H1 (cell line): Measurements from ENCODE around the gene MAP2K7. TPM values are rescaled to one million over a fixed set of nuclear protein-coding genes. Genes with fewer than 3 reads are reported as not detected.

Source experiments
- CTCF ChIA-PET: fragments of 300-600 bp; sonication (Branson Sonifier 250); formaldehyde crosslinking; loops from one replicate; lab custom pipeline; 2021; ENCODE audit not compliant: partially characterized antibody; lab: Charles Lee
- POLR2A ChIA-PET: fragments of 300-600 bp; sonication (Branson Sonifier 250); formaldehyde crosslinking; loops from one replicate; lab custom pipeline; 2021; ENCODE audit warnings: inconsistent platforms; ENCODE audit not compliant: partially characterized antibody; lab: Charles Lee
- DNase-seq, 2 experiments: peaks; one replicate each; pipeline versions ENCODE4 v3.0.0 to v3.0.0-alpha.2; 2010 to 2022; ENCODE audit warnings: low spot score in 2 of 2, low read depth in 1 of 2, mixed read lengths in 1 of 2
- FAIRE-seq: peaks from 2 replicates; lab custom pipeline; 2011; peaks lifted over from hg19 to GRCh38; lab: Jason Lieb, UNC
- H2AFZ ChIP-seq: 2 replicates; pipeline ENCODE4 v1.8.1; 2012; ENCODE audit warnings: low read length, inconsistent platforms
- H2AK5ac ChIP-seq: 2 replicates; pipeline ENCODE4 v1.6.1; 2013; ENCODE audit warnings: low read depth, low read length
- H2BK120ac ChIP-seq: replicated peaks from 2 replicates; pipeline ENCODE3; 2013; ENCODE audit warnings: low read depth, low read length, inconsistent platforms
- H2BK12ac ChIP-seq: 2 replicates; pipeline ENCODE4 v1.6.1; 2013; ENCODE audit warnings: low read depth, low read length
- H2BK15ac ChIP-seq: 2 replicates; pipeline ENCODE4 v1.6.1; 2013; ENCODE audit warnings: low read length
- H2BK20ac ChIP-seq: 2 replicates; pipeline ENCODE4 v1.6.1; 2013; ENCODE audit warnings: low read length
- H2BK5ac ChIP-seq: 2 replicates; pipeline ENCODE4 v1.6.1; 2013; ENCODE audit warnings: low read depth, low read length
- H3K14ac ChIP-seq: 2 replicates; pipeline ENCODE4 v1.6.1; 2013; ENCODE audit warnings: inconsistent platforms; ENCODE audit not compliant: insufficient read length
- H3K18ac ChIP-seq: 2 replicates; pipeline ENCODE4 v1.6.1; 2013; ENCODE audit warnings: low read length; ENCODE audit errors: extremely low read depth
- H3K23ac ChIP-seq: 2 replicates; pipeline ENCODE4 v1.6.1; 2013; ENCODE audit warnings: inconsistent platforms; ENCODE audit not compliant: insufficient read length
- H3K23me2 ChIP-seq: 2 replicates; pipeline ENCODE4 v1.6.1; 2013; ENCODE audit warnings: low read depth, low read length
- H3K27ac ChIP-seq: 2 replicates; pipeline ENCODE4 v1.6.1; 2011; ENCODE audit warnings: low read depth, low read length, inconsistent platforms
- H3K27me3 ChIP-seq, 4 experiments: replicated peaks in 1 of 4; 1 replicate in 1 of 4; 2 replicates in 3 of 4; pipeline versions ENCODE4 v1.6.1 to v1.8.1; 2011 to 2013; ENCODE audit warnings: low read length in 3 of 4, mild to moderate bottlenecking in 3 of 4, inconsistent platforms in 2 of 4, mixed read lengths in 2 of 4, moderate library complexity in 1 of 4; ENCODE audit not compliant: control insufficient read depth in 3 of 4, insufficient read depth in 3 of 4; ENCODE audit errors: extremely low read depth in 1 of 4
- H3K36me3 ChIP-seq, 4 experiments: 2 replicates each; pipeline versions ENCODE4 v1.6.1 to v1.8.1; 2011 to 2013; ENCODE audit warnings: mild to moderate bottlenecking in 4 of 4, low read length in 3 of 4, moderate library complexity in 2 of 4, control low read depth in 1 of 4, inconsistent platforms in 1 of 4; ENCODE audit not compliant: insufficient read depth in 4 of 4, control insufficient read depth in 2 of 4
- H3K4ac ChIP-seq: replicated peaks from 2 replicates; pipeline ENCODE3; 2013; ENCODE audit warnings: low read length, low read depth, mixed read lengths, inconsistent platforms; ENCODE audit not compliant: insufficient read length
- H3K4me1 ChIP-seq, 4 experiments: replicated peaks in 1 of 4; 1 replicate in 1 of 4; 2 replicates in 3 of 4; pipeline versions ENCODE4 v1.6.1 to v1.8.1; 2011 to 2013; ENCODE audit warnings: low read length in 3 of 4, inconsistent platforms in 2 of 4, mixed read lengths in 1 of 4; ENCODE audit not compliant: insufficient read depth in 4 of 4, control insufficient read depth in 3 of 4
- H3K4me2 ChIP-seq, 2 experiments: 2 replicates each; pipeline versions ENCODE4 v1.6.1 to v1.8.1; 2011 to 2013; ENCODE audit warnings: low read depth in 2 of 2, low read length in 2 of 2, control low read depth in 1 of 2, inconsistent platforms in 1 of 2, mild to moderate bottlenecking in 1 of 2; ENCODE audit not compliant: insufficient read depth in 1 of 2
- H3K4me3 ChIP-seq, 4 experiments: fragments of 200-600, 300-600 bp in 1 of 4; sonication (generic), shearing (Covaris generic), sonication (Bioruptor Twin) in 1 of 4; 2 replicates each; pipeline versions ENCODE4 v1.5.1 to v1.8.1; 2011 to 2016; ENCODE audit warnings: low read length in 4 of 4, low read depth in 3 of 4, control low read depth in 2 of 4, inconsistent platforms in 2 of 4, mild to moderate bottlenecking in 2 of 4, mixed read lengths in 1 of 4, moderate library complexity in 1 of 4; ENCODE audit not compliant: insufficient read depth in 2 of 4; ENCODE audit errors: extremely low read depth in 1 of 4
- H3K56ac ChIP-seq: replicated peaks from 2 replicates; pipeline ENCODE3; 2013; ENCODE audit warnings: low read depth, mild to moderate bottlenecking, mixed read lengths, low read length, inconsistent platforms; ENCODE audit not compliant: insufficient read length
- H3K79me1 ChIP-seq: 2 replicates; pipeline ENCODE4 v1.6.1; 2013; ENCODE audit warnings: low read depth, low read length, control low read depth
- H3K79me2 ChIP-seq, 2 experiments: 2 replicates each; pipeline versions ENCODE4 v1.6.1 to v1.8.1; 2012 to 2013; ENCODE audit warnings: low read length in 2 of 2, mild to moderate bottlenecking in 2 of 2, inconsistent platforms in 1 of 2; ENCODE audit not compliant: insufficient read depth in 2 of 2, control insufficient read depth in 1 of 2
- H3K9ac ChIP-seq, 4 experiments: replicated peaks in 1 of 4; 1 replicate in 1 of 4; 2 replicates in 3 of 4; pipeline versions ENCODE4 v1.6.1 to v1.8.1; 2011 to 2013; ENCODE audit warnings: low read depth in 3 of 4, low read length in 3 of 4, control low read depth in 2 of 4, mild to moderate bottlenecking in 2 of 4, moderate library complexity in 2 of 4, inconsistent platforms in 1 of 4; ENCODE audit errors: extremely low read depth in 1 of 4
- H3K9me3 ChIP-seq, 2 experiments: 2 replicates each; pipeline versions ENCODE4 v1.6.1 to v1.8.1; 2012 to 2013; ENCODE audit warnings: mild to moderate bottlenecking in 2 of 2, moderate library complexity in 2 of 2, control low read depth in 1 of 2, inconsistent platforms in 1 of 2, low read depth in 1 of 2, low read length in 1 of 2, mixed read lengths in 1 of 2; ENCODE audit not compliant: insufficient read depth in 2 of 2
- H4K20me1 ChIP-seq, 2 experiments: replicated peaks in 1 of 2; 2 replicates each; pipeline versions ENCODE3 to v1.8.1; 2011 to 2013; ENCODE audit warnings: inconsistent platforms in 2 of 2, low read length in 2 of 2, mild to moderate bottlenecking in 1 of 2; ENCODE audit not compliant: insufficient read depth in 2 of 2, control insufficient read depth in 1 of 2
- H4K5ac ChIP-seq: 2 replicates; pipeline ENCODE4 v1.6.1; 2013; ENCODE audit warnings: low read length, low read depth, mixed read lengths, inconsistent platforms; ENCODE audit not compliant: insufficient read length
- H4K8ac ChIP-seq: 2 replicates; pipeline ENCODE4 v1.8.0; 2013; ENCODE audit warnings: mild to moderate bottlenecking, moderate library complexity, low read length, inconsistent platforms; ENCODE audit not compliant: insufficient read depth; ENCODE audit errors: extremely low read depth
- H4K91ac ChIP-seq: replicated peaks from 2 replicates; pipeline ENCODE3; 2013; ENCODE audit warnings: low read length, mixed read lengths, inconsistent platforms; ENCODE audit not compliant: insufficient read length
- BRCA1 ChIP-seq: IDR thresholded peaks from 2 replicates; pipeline ENCODE4 v1.6.1; 2012; ENCODE audit warnings: low read depth, low read length, improper control_type of control experiment
- CBX8 ChIP-seq: fragments of 300-800, 300-1000 bp; sonication (generic); IDR thresholded peaks from 2 replicates; pipeline ENCODE4 v1.7.1; 2016; ENCODE audit warnings: low read depth, low read length, borderline replicate concordance
- GTF2F1 ChIP-seq: IDR thresholded peaks from 2 replicates; pipeline ENCODE4 v1.6.1; 2012; ENCODE audit warnings: low read depth, low read length, improper control_type of control experiment, borderline replicate concordance
- MAX ChIP-seq: IDR thresholded peaks from 2 replicates; pipeline ENCODE4 v1.6.1; 2012; ENCODE audit warnings: inconsistent platforms
- POLR2A ChIP-seq, 2 experiments: IDR thresholded peaks; 1 replicate in 1 of 2; 2 replicates in 1 of 2; pipeline ENCODE4 v1.6.1; 2011; ENCODE audit warnings: low read depth in 2 of 2, low read length in 2 of 2, mild to moderate bottlenecking in 2 of 2; ENCODE audit errors: control extremely low read depth in 1 of 2
- SIRT6 ChIP-seq: IDR thresholded peaks from one replicate; pipeline ENCODE4 v1.7.1; 2012; ENCODE audit warnings: low read length, inconsistent platforms
- SP1 ChIP-seq: IDR thresholded peaks from 2 replicates; pipeline ENCODE4 v1.6.1; 2011; ENCODE audit warnings: low read depth, low read length
- TEAD4 ChIP-seq: IDR thresholded peaks from 2 replicates; pipeline ENCODE4 v1.6.1; 2012; ENCODE audit warnings: low read depth, low read length, inconsistent platforms, mixed read lengths
- WGBS, 2 experiments: shearing (Covaris generic) in 1 of 2; methylation state at CpG; one replicate each; pipeline versions ENCODE4 v1.1.6 to v1.1.7; 2013 to 2015; ENCODE audit warnings: low lambda C conversion rate in 2 of 2, mixed read lengths in 2 of 2, inconsistent platforms in 1 of 2, low coverage in 1 of 2, missing lambda C conversion rate in 1 of 2; ENCODE audit not compliant: insufficient replicate concordance in 2 of 2, insufficient coverage in 1 of 2, insufficient read length in 1 of 2; ENCODE audit errors: extremely low coverage in 1 of 2, missing lambda C conversion rate in 1 of 2; 5-methylcytosine and 5-hydroxymethylcytosine counted together
- polyA plus RNA-seq, 7 experiments: library from polyadenylated mRNA; depleted of rRNA in 3 of 7; stranded (reverse) in 5 of 7; unstranded in 2 of 7; fragments of >200 nt in 5 of 7; fragments of 200-250 nt in 2 of 7; gene quantifications; 1 replicate in 5 of 7; 2 replicates in 1 of 7; 4 replicates in 1 of 7; pipeline versions ENCODE4 v1.2.1 to v1.2.3, GENCODE V29; 2011 to 2013; ENCODE audit warnings: missing spikeins in 2 of 7, mixed read lengths in 2 of 7
- total RNA-seq: library from RNA; stranded (reverse); fragmentation: NEBNext Ultra II Directional; extraction: Animal tissue kit (Norgen Biotek cat#: 25700); gene quantifications from 2 replicates; pipeline ENCODE4 v1.2.1, GENCODE V29; 2021

Gene MAP2K7
- total and polyA plus RNA-seq, 2 of the 8 experiments (the other 6 are each of a cell fraction or from before 2014, with no cell fraction given): 8.9 to 38.3 TPM

GRCh38 chr19:7905859-7906258 lies 2.2 kb downstream of the MAP2K7 start:
- CTCF ChIA-PET: no interaction called here
- no peak overlapping the region for H3K4me3 ChIP-seq
- no peak overlapping the region for H3K4me2 ChIP-seq

More at GRCh38 chr19:7905859-7906258, 2.2 kb downstream of the MAP2K7 start:
- 96% methylated on average over 4 of the region's 10 CpGs; no CpG with 5 or more reads in 1 of the 2 experiments for WGBS, 2 experiments
- Histone ChIP-seq H3K9me3 (no peaks in the 10 kb centered on the region), H2AK5ac (no peak overlapping the region), H2BK20ac (no peak overlapping the region), H2BK120ac (no peak overlapping the region), H3K27ac (no peak overlapping the region), H3K23ac (no peak overlapping the region), H3K56ac (no peak overlapping the region), H2BK15ac (no peak overlapping the region), H3K79me2 (peaks cover 0 to 22% of the 10 kb centered on the region in 2 experiments; a peak in 2 of 4 replicates), H3K36me3 (peaks cover 0 to 11% (median 7%) of the 10 kb centered on the region in 4 experiments; a peak in 4 of 8 replicates), H3K9ac (no peak overlapping the region), H3K4ac (no peak overlapping the region), H3K23me2 (peaks cover 13% of the 10 kb centered on the region), H3K79me1 (peaks cover 11% of the 10 kb centered on the region), H2AFZ (no peak overlapping the region), H4K91ac (no peak overlapping the region), H2BK12ac (no peak overlapping the region), H3K27me3 (no peaks in the 10 kb centered on the region), H3K14ac (no peak overlapping the region), H3K18ac (no peak overlapping the region), H4K5ac (no peak overlapping the region), H4K20me1 (peaks cover 3 to 17% of the 10 kb centered on the region in 2 experiments), H2BK5ac (no peak overlapping the region), H4K8ac (no peak overlapping the region), H3K4me1 (peaks cover 0 to 13% (median 7%) of the 10 kb centered on the region in 4 experiments; a peak in 5 of 7 replicates)
- POLR2A ChIA-PET: no interaction called here
- TF ChIP-seq SP1: no peak
- TF ChIP-seq BRCA1: no peak
- TF ChIP-seq GTF2F1: no peak
- no peak for TF ChIP-seq POLR2A (IDR thresholded peaks at IDR 0.05; ENCODE audit: control extremely low read depth in 1 of 2, low read depth in 2 of 2, low read length in 2 of 2)
- no peak for TF ChIP-seq MAX
- TF ChIP-seq CBX8: no peak
- TF ChIP-seq TEAD4: no peak
- no peak for TF ChIP-seq SIRT6
- FAIRE-seq: no peak
- DNase-seq: no peak
